Gastrocnemius medialis (tissue), 4 donors: ENCODE results near the gene IQSEC1. TPM values are rescaled to one million over a fixed set of nuclear protein-coding genes. Genes with fewer than 3 reads are reported as not detected.
"Not testable (repeated sequence)": the region's sequence is repeated elsewhere in the genome, so short reads cannot be mapped to it uniquely, and the experiment has no call there.

ENCODE experiments used
- ATAC-seq, 2 donors: fragments of 150-250 bp; one replicate each; pipeline ENCODE4 v1.9.1; 2016
- DNase-seq, 2 donors: peaks; one replicate each; pipeline ENCODE4 v3.0.0-alpha.2; 2019
- H3K27ac ChIP-seq, 4 donors: fragments of 200-600 bp; sonication (generic); 1 replicate in 1 of 4; 2 replicates in 3 of 4; pipeline ENCODE4 v1.5.1; 2016 to 2018; ENCODE audit warnings: mild to moderate bottlenecking in 2 of 4, moderate library complexity in 1 of 4
- H3K27me3 ChIP-seq, 3 donors: fragments of 200-600 bp; sonication (generic) in 2 of 3; 1 replicate in 1 of 3; 2 replicates in 2 of 3; pipeline versions ENCODE4 v1.5.1 to v1.6.0; 2016 to 2019; ENCODE audit warnings: mild to moderate bottlenecking in 1 of 3, moderate library complexity in 1 of 3
- H3K36me3 ChIP-seq, 2 donors: fragments of 200-600 bp; sonication (generic) in 1 of 2; one replicate each; pipeline ENCODE4 v1.5.1; 2017 to 2018
- H3K4me1 ChIP-seq, 2 donors: fragments of 200-600 bp; sonication (generic) in 1 of 2; one replicate each; pipeline ENCODE4 v1.5.1; 2016 to 2017; ENCODE audit warnings: mild to moderate bottlenecking in 2 of 2
- H3K4me3 ChIP-seq, 4 donors: fragments of 200-600 bp; sonication (generic) in 3 of 4; 1 replicate in 1 of 4; 2 replicates in 3 of 4; pipeline ENCODE4 v1.5.1; 2016 to 2019; ENCODE audit warnings: mild to moderate bottlenecking in 2 of 4
- H3K9me3 ChIP-seq, 3 donors: fragments of 200-600 bp; sonication (generic) in 2 of 3; 1 replicate in 1 of 3; 2 replicates in 2 of 3; pipeline ENCODE4 v1.5.1; 2016 to 2019
- CTCF ChIP-seq, 5 experiments: fragments of 450-650 bp in 3 of 5; fragments of 200-600 bp in 2 of 5; sonication (generic) in 2 of 5; IDR thresholded peaks in 4 of 5; conservative IDR thresholded peaks in 1 of 5; 1 replicate in 4 of 5; 2 replicates in 1 of 5; pipeline ENCODE4 v1.5.1; 2016 to 2019; ENCODE audit warnings: antibody characterized with exemption in 5 of 5, mild to moderate bottlenecking in 3 of 5, moderate library complexity in 3 of 5
- POLR2A ChIP-seq, 2 donors: fragments of 450-650 bp; IDR thresholded peaks; one replicate each; pipeline ENCODE4 v1.6.1; 2017; ENCODE audit warnings: antibody characterized with exemption in 2 of 2, mild to moderate bottlenecking in 2 of 2, moderate library complexity in 2 of 2
- in situ Hi-C, 4 donors: fragments of 200-750 bp; cut with MboI; loops; one replicate each; pipeline versions ENCODE4 v1.15.0 to v1.8.0; 2017; ENCODE audit warnings: low sequenced_read_pairs in 4 of 4
- intact Hi-C: fragments of 100-400 bp; cut with DNase I; formaldehyde crosslinking; loops from one replicate; pipeline ENCODE4 v1.15.1; 2023; ENCODE audit warnings: low total_unique reads
- total RNA-seq, 4 donors: library from RNA; depleted of rRNA; stranded (reverse); fragments of >200 nt; gene quantifications; one replicate each; pipeline versions ENCODE4 v1.1.0 to v1.2.3, GENCODE V29; 2016

IQSEC1 gene
- total RNA-seq, 4 donors from 2014 or later = 15.2 to 31.3 (median 28.0) TPM

DNA sequence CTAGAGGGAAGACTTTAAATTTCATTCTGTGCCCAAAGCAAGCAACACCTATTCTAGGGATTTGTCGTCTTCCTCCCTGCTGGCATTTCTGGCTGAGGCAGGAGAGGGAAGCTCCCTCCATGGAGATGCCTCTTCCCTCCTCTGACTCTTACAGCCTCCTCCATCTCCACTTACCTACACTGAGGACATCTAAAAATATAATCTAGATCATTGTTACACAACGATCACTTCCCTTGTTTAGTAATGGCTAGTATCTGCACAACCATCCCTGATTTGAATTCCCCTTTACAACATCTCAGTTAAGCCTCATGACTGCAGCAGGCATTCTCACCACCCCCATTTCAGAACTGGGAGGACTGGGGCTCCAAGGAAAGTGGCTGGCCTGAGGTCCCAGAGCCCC lies 219.4 kb downstream of the IQSEC1 start:
- ATAC-seq = peak; percentile 97 to 99
- H3K4me3 ChIP-seq, DNase-seq, H3K36me3 ChIP-seq, H3K27me3 ChIP-seq, in situ Hi-C loops, intact Hi-C loops, H3K9me3 ChIP-seq: not testable (repeated sequence)
- peak; percentile 10 to 44 for TF ChIP-seq POLR2A (IDR thresholded peaks at IDR 0.05)
- Histone ChIP-seq H3K27ac (peak overlapping the region; percentile 64 to 66 (median 64)), H3K4me1 (peaks cover 17% of the 10 kb centered on the region in 2 donors)

DNA sequence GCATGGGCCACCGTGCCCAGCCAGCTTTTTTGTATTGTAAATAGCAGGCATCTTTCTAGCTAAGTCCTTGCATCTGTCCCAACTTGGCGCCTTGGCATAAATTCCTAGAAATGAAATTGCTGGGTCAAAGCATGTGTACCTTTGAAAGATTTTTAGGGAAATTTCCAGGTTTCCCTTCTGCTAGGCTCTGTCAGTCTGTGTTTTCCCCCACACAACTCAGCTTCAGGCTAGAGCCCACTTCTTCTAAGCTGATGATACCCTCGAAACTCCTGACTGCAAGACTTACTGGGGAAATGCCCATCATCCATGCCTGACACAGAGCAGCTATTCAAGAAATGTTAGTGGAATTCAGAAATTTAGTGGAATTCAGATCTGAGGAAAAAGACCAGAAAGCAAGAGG lies 221.0 kb downstream of the IQSEC1 start:
- Histone ChIP-seq H3K36me3 (no peaks in the 10 kb centered on the region), H3K4me1 (peaks cover 17 to 22% of the 10 kb centered on the region in 2 donors), H3K27me3 (no peaks in the 10 kb centered on the region), H3K9me3 (no peaks in the 10 kb centered on the region), H3K4me3 (no peak overlapping the region), H3K27ac (no peak overlapping the region)
- DNase-seq (no peak), ATAC-seq (no peak)
- intact Hi-C loops (no loop called here), in situ Hi-C loops (no loop called here)
- TF ChIP-seq CTCF (IDR thresholded peaks at IDR 0.05 in 4 of 5, conservative IDR thresholded peaks at IDR 0.05 in 1 of 5) (no peak), POLR2A (IDR thresholded peaks at IDR 0.05) (no peak)

Other genes starting within 250 kb of the IQSEC1 start
- 1,000 to 10,000 TPM in 2 of 4 donors, 100 to 1,000 TPM in 2; 765 to 1,204 (median 990) TPM for gene RPL32, start 231.9 kb downstream of the IQSEC1 start, total RNA-seq